ENCODE results near the gene RBM28. TPM values are rescaled to one million over a fixed set of nuclear protein-coding genes. Genes with fewer than 3 reads are reported as not detected.

Gene RBM28
- total and polyA plus RNA-seq, 10 of the 15 experiments (the other 5 are each of a cell fraction or from before 2014, with no cell fraction given): 14.3 to 50.4 (median 32.8) TPM

- ChIA-PET CTCF (no interaction called here), SMC1A (ENCODE audit: uncharacterized antibody, unreplicated experiment) (no interaction called here), POLR2A (no interaction called here), RAD21 (ENCODE audit: unreplicated experiment) (no interaction called here)
- Histone ChIP-seq H3K36me3 (ENCODE audit: control insufficient read depth in 2 of 2, insufficient read depth in 2 of 2, low read length in 1 of 2) (no peaks in the 10 kb centered on the region), H3K9ac (ENCODE audit: control insufficient read depth, insufficient read depth, low read length) (no peak overlapping the region), H3K27ac (ENCODE audit: control insufficient read depth, insufficient read depth) (no peak overlapping the region), H3K27me3 (replicated peaks in 1 of 2; ENCODE audit: control insufficient read depth in 2 of 2, insufficient read depth in 2 of 2, low read length in 1 of 2) (peaks cover 0 to 10% of the 10 kb centered on the region in 2 experiments; a peak in 3 of 4 replicates), H3K4me1 (ENCODE audit: control insufficient read depth, insufficient read depth, low read length) (no peaks in the 10 kb centered on the region), H3K4me2 (ENCODE audit: control insufficient read depth, insufficient read depth) (no peak overlapping the region), H2AFZ (ENCODE audit: control insufficient read depth, low read depth, low read length) (no peak overlapping the region), H3K9me3 (replicated peaks; ENCODE audit: control insufficient read depth, insufficient read depth, low read length) (no peaks in the 10 kb centered on the region), H4K20me1 (ENCODE audit: control insufficient read depth, insufficient read depth) (no peaks in the 10 kb centered on the region), H3K4me3 (no peak overlapping the region), H3K79me2 (ENCODE audit: control insufficient read depth, insufficient read depth, low read length) (no peaks in the 10 kb centered on the region)
- no peak for ATAC-seq
- in situ Hi-C loops (cut with MboI): no loop called here
- no TSS peak for BruUV-seq (replicated peaks)
- intact Hi-C loops (cut with micrococcal nuclease; ENCODE audit: unreplicated experiment): no loop called here
- no peak for DNase-seq (ENCODE audit: low read depth, low spot score)
- WGBS (ENCODE audit: insufficient coverage, insufficient replicate concordance, low lambda C conversion rate, missing lambda C conversion rate): 3% methylated on average over 3 of the region's 3 CpGs
- FAIRE-seq: no peak
- TF ChIP-seq HSF1 (IDR thresholded peaks at IDR 0.05; ENCODE audit: low read depth, low read length) (no peak), HCFC1 (IDR thresholded peaks at IDR 0.05; ENCODE audit: low read length) (no peak), JUND (IDR thresholded peaks at IDR 0.05; ENCODE audit: low read depth, low read length) (no peak), SKIL (IDR thresholded peaks at IDR 0.05; ENCODE audit: low read depth, poor library complexity, severe bottlenecking) (no peak), RELB (IDR thresholded peaks at IDR 0.05; ENCODE audit: low read depth) (no peak), SMARCA5 (IDR thresholded peaks at IDR 0.05) (no peak), NFIC (IDR thresholded peaks at IDR 0.05; ENCODE audit: low read depth, low read length) (no peak), SIX5 (IDR thresholded peaks at IDR 0.05; ENCODE audit: low read depth, low read length, severe bottlenecking) (no peak), GABPA (IDR thresholded peaks at IDR 0.05; ENCODE audit: low read depth) (no peak), IKZF2 (IDR thresholded peaks at IDR 0.05) (no peak), FOXK2 (IDR thresholded peaks at IDR 0.05) (no peak), ZNF592 (IDR thresholded peaks at IDR 0.05) (no peak), TCF12 (IDR thresholded peaks at IDR 0.05; ENCODE audit: low read depth, low read length) (no peak), IKZF1 (conservative IDR thresholded peaks at IDR 0.05) (no peak), STAT3 (IDR thresholded peaks at IDR 0.05; ENCODE audit: low read depth, low read length) (no peak), ZZZ3 (IDR thresholded peaks at IDR 0.05; ENCODE audit: control insufficient read depth, insufficient read length, low read depth) (no peak), POLR2AphosphoS2 (IDR thresholded peaks at IDR 0.05; ENCODE audit: low read depth, low read length) (no peak), HDGF (IDR thresholded peaks at IDR 0.05) (no peak)
These were observed 9.5 kb upstream of the RBM28 start for GRCh38 chr7:128353189-128353588.
